Activated gamma-delta T cell treated with Interleukin-2 at 50 U/mL for 16 hours (primary cell): ENCODE data around the gene WWC2.
"Not testable (repeated sequence)": the region's sequence is repeated elsewhere in the genome, so short reads cannot be mapped to it uniquely, and the experiment has no call there.

Experiments used
- DNase-seq: peaks from one replicate; pipeline ENCODE4 v3.0.0-alpha.2; 2020

WWC2 gene

GRCh38 chr4:183312841-183313240, 213.8 kb downstream of the WWC2 start:
- DNase-seq, result no peak

DNA sequence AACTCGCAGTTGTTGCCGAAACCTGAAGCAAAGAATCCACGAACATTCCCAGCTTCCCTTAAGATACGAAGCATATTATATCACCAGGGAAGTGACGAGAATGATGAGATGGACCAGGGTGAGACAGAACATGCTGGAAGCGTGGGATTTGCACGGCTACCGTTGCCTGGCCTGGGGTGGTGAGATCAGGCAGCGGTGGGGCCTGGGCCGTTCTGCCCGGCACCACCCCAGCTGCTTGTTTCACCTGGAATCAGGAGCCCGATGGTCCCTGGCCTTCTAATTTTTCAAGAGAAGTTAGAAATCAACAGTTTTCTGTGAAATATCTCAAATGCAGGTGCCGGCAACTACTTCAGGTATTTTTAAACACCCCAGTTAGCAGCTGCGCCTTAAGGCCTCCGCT, 215.3 kb downstream of the WWC2 start:
- no peak for DNase-seq

DNA sequence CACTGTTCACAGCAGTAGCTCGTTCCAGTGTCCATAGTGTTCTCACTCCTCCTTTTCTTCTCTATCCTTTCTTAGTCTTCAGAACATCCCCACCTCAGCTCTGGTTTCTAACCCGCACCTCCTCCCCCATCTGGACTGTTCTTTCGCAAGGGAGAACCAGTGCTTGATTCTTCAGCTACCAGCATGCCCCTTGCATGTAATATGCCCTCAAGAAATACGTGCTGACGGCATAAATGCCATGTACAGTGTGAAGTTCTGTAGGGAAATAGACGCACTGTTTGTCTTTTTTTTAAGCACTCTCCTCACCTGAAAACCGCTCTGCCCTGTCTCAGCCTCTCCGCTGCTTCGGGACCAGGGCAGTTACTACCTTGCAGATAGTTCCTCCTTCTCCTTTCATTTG, 215.7 kb downstream of the WWC2 start:
- no peak for DNase-seq

GRCh38 chr4:183318656-183319055, 219.6 kb downstream of the WWC2 start:
- no peak for DNase-seq

DNA sequence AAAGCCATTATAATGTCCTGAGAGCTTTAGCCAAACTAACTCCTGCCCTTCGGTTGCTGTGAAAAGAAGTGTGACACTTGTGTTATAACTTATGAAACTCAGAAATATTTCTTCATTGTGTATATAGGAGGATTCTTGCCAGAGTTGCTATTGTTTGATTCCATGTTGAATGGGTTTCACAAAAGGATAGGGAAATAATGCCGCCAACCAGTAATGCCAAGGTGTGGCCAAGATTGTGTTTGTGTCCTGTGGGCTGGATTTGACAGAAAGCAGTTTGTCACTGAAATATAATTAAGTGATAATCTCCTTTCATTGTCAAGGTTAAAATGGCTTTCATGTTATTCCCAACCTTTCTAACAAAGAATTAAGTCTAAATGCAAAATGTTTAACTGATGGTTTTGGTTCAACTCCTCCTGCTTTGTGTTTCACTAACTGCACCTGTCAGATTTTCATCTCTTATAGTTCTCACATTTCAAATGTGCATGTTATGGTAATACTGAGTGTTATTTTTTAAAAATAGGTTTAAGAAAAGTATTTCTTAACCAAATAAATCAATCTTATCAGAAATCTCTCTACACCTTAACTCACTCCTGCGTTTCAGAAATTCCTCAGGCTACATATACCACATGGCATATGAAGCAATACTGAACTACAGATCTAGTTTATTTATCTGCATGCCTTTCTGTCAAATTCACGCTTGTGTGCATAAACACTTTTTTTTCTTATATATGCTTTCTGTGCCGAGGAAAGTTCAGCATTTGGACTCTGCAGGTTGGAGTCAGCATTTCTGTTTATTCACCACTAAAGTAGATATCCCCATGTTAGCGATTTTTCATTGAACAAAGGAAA, 221.4 kb downstream of the WWC2 start, which contains the start of gene CLDN22:
TSS of gene CLDN22 (minus strand) at position 66 of the 849 bp plus-strand sequence. CDS start at position 8, 58 bp downstream.
- no peak for DNase-seq

DNA sequence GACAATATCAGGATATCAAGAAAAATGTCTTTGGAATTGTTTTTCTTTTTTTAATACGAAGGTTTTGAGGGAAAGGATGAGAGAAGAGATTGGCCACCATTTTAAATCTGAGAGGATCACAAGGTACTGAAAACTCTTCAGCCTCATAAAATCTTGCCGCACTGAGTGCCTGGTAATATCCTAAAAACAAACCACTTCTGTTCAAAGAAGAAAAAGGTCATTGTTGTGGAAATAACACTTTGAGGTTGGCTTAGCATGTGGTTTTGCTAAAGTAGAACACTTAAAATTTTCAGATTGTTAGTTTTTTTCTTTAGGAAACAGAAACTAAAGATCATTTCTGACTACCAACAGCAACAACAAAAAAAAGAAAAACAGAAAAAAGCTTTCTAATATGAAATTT, 222.0 kb downstream of the WWC2 start:
- DNase-seq, result no peak

DNA sequence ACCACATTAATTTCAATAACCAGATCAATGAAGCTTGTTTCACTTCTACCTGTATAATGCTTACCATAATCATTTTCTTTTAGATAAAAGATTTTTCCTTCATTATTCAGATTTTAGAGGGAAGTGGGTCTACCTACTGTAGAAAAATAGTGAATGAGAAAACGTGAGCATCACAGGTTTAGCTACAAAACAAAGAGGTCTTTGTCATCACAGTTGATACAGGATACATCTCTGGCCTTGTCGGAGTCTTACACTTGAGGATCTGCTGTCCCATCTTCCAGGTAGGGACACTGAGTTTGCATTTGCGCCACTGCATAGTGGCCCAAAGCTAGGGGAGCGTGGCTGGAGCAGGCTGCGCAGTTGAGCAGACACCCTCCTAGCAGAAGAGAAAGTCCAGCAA, 222.5 kb downstream of the WWC2 start:
- DNase-seq, result no peak

DNA sequence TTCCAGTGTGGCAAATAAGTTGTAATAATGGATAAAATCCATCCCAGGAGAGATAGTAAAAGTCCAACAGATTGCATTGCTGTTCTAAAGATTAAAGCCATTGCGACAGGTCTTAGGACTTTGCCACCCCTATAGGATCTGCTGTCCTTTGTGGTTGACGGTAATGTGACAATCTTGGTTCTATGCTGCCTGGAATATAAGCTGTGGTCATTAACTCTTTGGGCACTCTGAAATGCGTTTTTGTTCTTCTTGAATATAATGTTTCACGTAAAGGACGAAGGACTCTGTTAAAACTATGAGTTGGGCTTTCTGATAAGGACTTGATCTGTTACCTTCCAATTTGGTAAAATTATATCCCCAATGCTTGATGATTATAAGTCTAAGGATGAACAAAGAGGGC, 223.3 kb downstream of the WWC2 start, which contains the start of gene CLDN24:
TSS of gene CLDN24 (minus strand) at position 101 of the 400 bp plus-strand sequence. CDS start at position 101, 0 bp downstream.
- DNase-seq, result no peak

DNA sequence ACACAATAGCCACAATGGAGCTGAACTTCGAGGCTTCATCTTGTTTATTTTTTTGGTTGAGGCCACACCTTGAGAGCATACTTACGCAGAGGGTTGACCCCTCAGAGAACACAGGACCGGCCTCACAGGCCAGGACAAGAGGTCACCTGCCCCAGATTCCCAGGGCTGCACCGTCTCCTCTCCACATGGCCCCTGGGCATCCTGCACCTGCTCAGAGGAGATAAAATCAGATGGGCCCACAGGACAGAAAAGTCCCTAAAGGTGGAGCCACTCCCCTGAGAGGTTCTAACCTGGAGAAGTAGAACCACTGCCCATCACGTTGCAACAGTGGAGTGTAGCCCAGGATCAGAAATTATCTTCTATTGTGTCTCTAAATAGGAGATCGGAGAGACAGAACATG, 224.2 kb downstream of the WWC2 start:
- no peak for DNase-seq

DNA sequence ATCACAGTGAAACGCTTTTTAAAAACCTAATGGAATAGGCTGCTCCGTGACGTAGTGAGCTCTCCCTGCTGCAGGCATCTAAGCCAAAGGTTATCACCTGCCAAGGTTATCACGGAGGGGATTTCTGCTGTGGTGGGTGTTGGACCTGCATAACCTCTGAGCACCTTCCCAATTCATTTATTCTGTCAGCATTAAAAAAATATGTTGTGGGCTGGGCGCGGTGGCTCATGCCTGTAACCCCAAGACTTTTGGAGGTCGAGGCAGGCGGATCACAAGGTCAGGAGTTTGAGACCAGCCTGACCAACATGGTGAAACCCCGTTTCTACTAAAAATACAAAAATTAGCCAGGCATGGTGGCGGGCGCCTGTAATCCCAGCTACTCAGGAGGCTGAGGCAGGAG, 225.0 kb downstream of the WWC2 start:
- DNase-seq, result not testable (repeated sequence)

GRCh38 chr4:183324619-183325018, 225.6 kb downstream of the WWC2 start:
- DNase-seq, result no peak

- not testable (repeated sequence) for DNase-seq
Measured at GRCh38 chr4:183326387-183326786, 227.3 kb downstream of the WWC2 start.

GRCh38 chr4:183326853-183327252, 227.8 kb downstream of the WWC2 start:
- no peak for DNase-seq

DNA sequence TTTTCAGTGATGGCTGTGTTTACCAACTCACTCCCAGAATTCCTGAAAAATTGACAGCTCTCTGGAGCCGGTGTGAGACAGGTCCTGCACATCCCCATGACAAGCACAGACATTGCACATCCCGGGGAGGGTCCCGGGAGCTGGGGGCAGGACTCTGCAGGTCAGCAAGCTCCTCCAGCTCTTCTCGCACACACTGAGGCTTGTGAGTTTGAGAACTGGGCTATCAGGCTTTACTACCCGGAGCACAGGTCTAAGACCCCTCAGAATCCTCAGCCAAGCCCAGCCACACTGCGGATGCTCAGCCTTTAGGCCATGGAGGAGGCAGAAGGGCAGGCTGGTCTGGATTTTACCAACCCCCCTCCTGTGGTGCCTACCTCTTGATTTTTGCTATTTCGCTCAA, 228.8 kb downstream of the WWC2 start:
- DNase-seq, result no peak

- no peak for DNase-seq
Measured at GRCh38 chr4:183328832-183329231, 229.8 kb downstream of the WWC2 start.

DNA sequence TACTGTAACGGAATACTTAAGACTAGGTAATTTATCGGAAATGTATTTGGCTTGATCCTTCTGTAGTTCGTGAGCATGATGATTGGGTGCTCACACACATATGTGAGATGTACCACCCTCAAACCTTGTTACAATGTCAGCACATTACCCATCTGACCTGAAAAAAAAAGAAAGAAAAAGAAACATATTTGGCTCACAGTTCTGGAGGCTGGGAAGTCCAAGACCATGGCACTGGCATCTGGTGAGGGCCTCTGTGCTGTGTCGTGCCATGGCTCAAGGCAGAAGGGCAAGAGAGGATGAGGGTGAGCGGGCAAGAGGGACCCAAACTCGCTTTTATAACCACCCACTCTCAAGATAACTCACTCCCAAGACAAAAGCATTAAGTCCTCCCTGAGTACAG, 230.2 kb downstream of the WWC2 start:
- DNase-seq, result no peak

- DNase-seq, result no peak
Measured at GRCh38 chr4:183329954-183330742, 231.1 kb downstream of the WWC2 start.

DNA sequence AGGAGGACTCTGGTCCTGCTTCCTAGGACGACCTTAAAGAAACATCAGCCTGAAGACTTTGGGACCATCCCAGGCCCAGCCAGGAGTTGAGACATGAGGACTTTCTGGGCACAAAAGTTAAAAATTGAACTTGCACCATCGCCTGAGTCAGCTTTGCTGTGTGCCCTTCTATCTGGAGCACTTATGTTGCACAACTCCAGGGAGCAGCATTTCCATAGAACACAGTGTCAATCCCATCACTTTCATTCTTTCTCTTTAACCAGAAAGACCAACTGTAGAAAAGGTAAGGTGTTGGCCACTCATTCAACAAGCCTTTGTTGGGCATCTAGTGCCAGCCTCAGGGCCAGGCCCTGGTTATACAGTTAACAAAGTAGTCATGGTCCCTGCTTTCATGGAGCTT, 231.8 kb downstream of the WWC2 start:
- no peak for DNase-seq

DNA sequence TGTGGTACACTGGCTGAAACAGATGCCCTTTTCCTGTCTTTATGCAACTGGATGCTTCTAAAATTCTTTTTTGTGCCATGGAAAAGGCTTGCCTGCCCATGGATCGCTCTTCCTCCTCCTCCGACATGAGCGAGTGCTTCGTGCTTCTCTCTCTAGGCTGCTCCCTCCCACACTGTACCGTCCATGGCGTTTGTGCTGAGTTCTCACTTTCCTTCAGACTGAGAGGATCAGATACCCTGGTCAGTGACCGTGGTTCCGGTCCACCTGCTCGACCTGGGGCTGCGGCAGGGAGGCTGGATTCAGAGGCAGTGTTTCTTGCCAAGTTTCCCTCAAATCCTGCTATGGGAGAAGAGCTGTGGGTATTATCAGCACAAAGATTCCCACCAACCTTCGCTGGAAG, 233.4 kb downstream of the WWC2 start:
- DNase-seq, result no peak

GRCh38 chr4:183333202-183333601, 234.1 kb downstream of the WWC2 start:
- no peak for DNase-seq

DNA sequence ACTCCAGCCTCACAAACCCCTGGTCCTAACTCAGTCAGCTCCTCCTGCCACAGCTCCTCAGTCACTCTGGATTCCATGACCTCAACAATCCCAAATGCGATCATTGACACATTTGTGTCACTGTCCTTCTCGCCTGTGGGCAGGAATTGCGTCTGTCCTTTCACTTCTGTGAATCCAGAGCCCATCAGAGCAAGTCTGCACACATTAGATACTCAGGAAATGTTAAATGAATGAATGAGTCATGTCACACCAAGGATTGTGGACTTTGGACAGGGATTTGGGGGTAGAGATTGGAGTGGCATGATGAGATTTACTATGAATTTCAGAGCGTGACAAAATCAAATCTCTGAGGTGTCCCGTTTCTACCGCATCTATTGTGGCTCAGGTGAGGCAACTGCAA, 234.9 kb downstream of the WWC2 start:
- no peak for DNase-seq

GRCh38 chr4:183335369-183335940, 236.4 kb downstream of the WWC2 start:
- no peak for DNase-seq

GRCh38 chr4:183337349-183337748, 238.3 kb downstream of the WWC2 start:
- no peak for DNase-seq

DNA sequence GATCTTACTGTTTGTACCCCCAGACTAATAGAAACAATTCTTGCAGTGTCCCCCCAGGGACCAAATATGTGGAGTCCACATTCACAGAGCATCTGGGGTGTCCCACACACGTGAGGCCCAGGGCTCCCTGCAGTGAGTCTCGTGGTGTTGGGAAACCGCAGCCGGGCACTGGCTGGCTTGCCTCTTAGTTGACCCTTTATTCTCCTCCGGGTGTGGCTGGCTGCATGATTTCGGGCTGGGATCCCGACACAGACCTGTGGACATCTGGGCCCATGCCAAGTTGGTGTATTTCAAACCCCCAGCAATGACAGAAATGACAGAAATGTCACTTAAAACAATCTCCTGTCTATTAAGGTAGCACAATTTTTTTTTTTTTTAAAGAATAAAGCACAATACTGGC, 238.8 kb downstream of the WWC2 start:
- no peak for DNase-seq
